AG04450 (cell line): ENCODE results near the gene TAS2R9. TPM values are rescaled to one million over a fixed set of nuclear protein-coding genes. Genes with fewer than 3 reads are reported as not detected.

ENCODE experiments used
- CTCF ChIA-PET: fragments of 300-600, 350-600 bp; formaldehyde crosslinking; extraction: SDS; loops from one replicate; lab custom pipeline; 2022; ENCODE audit warnings: antibody characterized with exemption, inconsistent platforms; lab: Charles Lee
- POLR2A ChIA-PET: fragments of 350-600 bp; formaldehyde crosslinking; extraction: SDS; loops from one replicate; lab custom pipeline; 2021; ENCODE audit warnings: antibody characterized with exemption, inconsistent platforms; lab: Yijun Ruan, JAX
- DNase-seq: peaks from one replicate; pipeline ENCODE4 v3.0.0-alpha.2; 2011; ENCODE audit warnings: low read depth, low spot score
- H3K27ac ChIP-seq: one replicate; pipeline ENCODE4 v1.5.1; 2012; ENCODE audit warnings: low read depth, low read length, control low read depth
- H3K27me3 ChIP-seq: one replicate; pipeline ENCODE4 v1.6.0; 2012; ENCODE audit warnings: low read length; ENCODE audit not compliant: control insufficient read depth, insufficient read depth
- H3K4me3 ChIP-seq: 2 replicates; pipeline ENCODE4 v1.5.1; 2011; ENCODE audit warnings: mild to moderate bottlenecking, low read depth, low read length, control low read depth
- H3K9me3 ChIP-seq: 2 replicates; pipeline ENCODE4 v1.5.1; 2012; ENCODE audit warnings: low read length; ENCODE audit not compliant: control insufficient read depth, insufficient read depth
- polyA plus RNA-seq: library from polyadenylated mRNA; depleted of rRNA; stranded (reverse); fragments of >200 nt; gene quantifications from 2 replicates; pipeline ENCODE4 v1.2.3, GENCODE V29; 2011; rRNA removed
- small RNA-seq: library from RNA; depleted of rRNA; stranded (forward); fragments of <200 nt; gene quantifications from one replicate; pipeline ENCODE3, GENCODE V24; 2012; ENCODE audit warnings: low read depth; ENCODE audit not compliant: insufficient read length
- TF ChIP-seq, protein P1 (sequence below): IDR thresholded peaks from 2 replicates; pipeline ENCODE4 v1.5.1; 2011; ENCODE audit warnings: low read depth, low read length, control low read depth, inconsistent platforms

TAS2R9 gene
- polyA plus RNA-seq, 1 experiment, result not detected

GRCh38 chr12:10771132-10771733, 38.7 kb downstream of the TAS2R9 start:
- CTCF ChIA-PET, result interaction anchor here (0.6 to 10.5 kb wide), 22 partner anchors 8 to 1020 kb away, joined by 3 to 200 read pairs (median 4); partner anchors contain the start of gene SMIM10L1
- Histone ChIP-seq H3K9me3 (no peaks in the 10 kb centered on the region), H3K27me3 (peaks cover 6% of the 10 kb centered on the region), H3K4me3 (no peak overlapping the region), H3K27ac (no peak overlapping the region)
- POLR2A ChIA-PET, result no interaction called here
- TF ChIP-seq, protein P1, sequence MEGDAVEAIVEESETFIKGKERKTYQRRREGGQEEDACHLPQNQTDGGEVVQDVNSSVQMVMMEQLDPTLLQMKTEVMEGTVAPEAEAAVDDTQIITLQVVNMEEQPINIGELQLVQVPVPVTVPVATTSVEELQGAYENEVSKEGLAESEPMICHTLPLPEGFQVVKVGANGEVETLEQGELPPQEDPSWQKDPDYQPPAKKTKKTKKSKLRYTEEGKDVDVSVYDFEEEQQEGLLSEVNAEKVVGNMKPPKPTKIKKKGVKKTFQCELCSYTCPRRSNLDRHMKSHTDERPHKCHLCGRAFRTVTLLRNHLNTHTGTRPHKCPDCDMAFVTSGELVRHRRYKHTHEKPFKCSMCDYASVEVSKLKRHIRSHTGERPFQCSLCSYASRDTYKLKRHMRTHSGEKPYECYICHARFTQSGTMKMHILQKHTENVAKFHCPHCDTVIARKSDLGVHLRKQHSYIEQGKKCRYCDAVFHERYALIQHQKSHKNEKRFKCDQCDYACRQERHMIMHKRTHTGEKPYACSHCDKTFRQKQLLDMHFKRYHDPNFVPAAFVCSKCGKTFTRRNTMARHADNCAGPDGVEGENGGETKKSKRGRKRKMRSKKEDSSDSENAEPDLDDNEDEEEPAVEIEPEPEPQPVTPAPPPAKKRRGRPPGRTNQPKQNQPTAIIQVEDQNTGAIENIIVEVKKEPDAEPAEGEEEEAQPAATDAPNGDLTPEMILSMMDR, result peak; percentile 65
- DNase-seq, result peak; percentile 18

DNA sequence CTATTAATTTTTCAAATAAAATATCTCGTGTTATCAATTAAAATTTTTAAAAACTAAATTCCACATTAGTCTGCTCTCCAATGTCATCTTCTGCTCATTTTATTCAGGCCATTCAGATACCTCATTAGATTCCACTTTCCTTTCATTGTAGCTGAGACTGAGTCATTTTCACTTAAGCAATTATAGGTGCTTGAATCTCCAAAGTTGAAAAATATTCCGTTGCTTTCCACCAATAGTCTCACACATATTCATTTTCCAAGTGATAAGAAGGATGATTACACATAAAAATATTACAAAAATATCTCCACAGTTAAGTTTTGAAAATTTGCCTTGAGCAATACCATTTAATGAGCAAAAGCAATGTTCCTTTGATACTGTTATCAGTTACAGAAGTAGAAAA, 50.3 kb downstream of the TAS2R9 start:
- peaks cover 4% of the 10 kb centered on the region for H3K27me3 ChIP-seq
- H3K9me3 ChIP-seq, result peaks cover 8% of the 10 kb centered on the region; the same call in 1 of the 2 replicates
- TF ChIP-seq, protein P1, result no peak
- no peak overlapping the region for H3K27ac ChIP-seq
- H3K4me3 ChIP-seq, result no peak overlapping the region
- no peak for DNase-seq
- ChIA-PET POLR2A (no interaction called here), CTCF (interaction anchor here (0.6 to 2.2 kb wide), 5 partner anchors 10 to 727 kb away, joined by 4 to 16 read pairs (median 8); no protein-coding TSS in a partner anchor)

Small RNAs within 50 kb of the gene (small RNA-seq; reads per million reads assigned to genes)
- not detected for gene PRR4

Other genes starting within 250 kb of the TAS2R9 start
- 22.5 and 42.9 TPM in 2 replicates for gene MAGOHB, start 196.6 kb downstream of the TAS2R9 start, polyA plus RNA-seq
- 0.02 and 0.14 TPM in 2 replicates for gene STYK1, start 136.1 kb downstream of the TAS2R9 start, polyA plus RNA-seq
- gene YBX3, start 86.8 kb downstream of the TAS2R9 start, polyA plus RNA-seq, result 95.6 and 99.2 TPM in 2 replicates
- not detected in 2 replicates for gene TAS2R7, start 7.5 kb downstream of the TAS2R9 start, polyA plus RNA-seq
- gene TAS2R8, start 2.9 kb downstream of the TAS2R9 start, polyA plus RNA-seq, result 0.06 TPM in 1 of 2 replicates, not detected in the other
- 0.24 and 0.71 TPM in 2 replicates for gene TAS2R10, start 16.2 kb upstream of the TAS2R9 start, polyA plus RNA-seq
- gene PRR4, start 39.3 kb upstream of the TAS2R9 start, polyA plus RNA-seq, result 3.2 and 4.3 TPM in 2 replicates
- gene PRH1, start 74.1 kb upstream of the TAS2R9 start, polyA plus RNA-seq, result 3.1 and 4.2 TPM in 2 replicates
- 0.10 and 0.16 TPM in 2 replicates for gene TAS2R13, start 99.4 kb upstream of the TAS2R9 start, polyA plus RNA-seq
- gene PRH2, start 119.1 kb upstream of the TAS2R9 start, polyA plus RNA-seq, result 0.16 TPM in 1 of 2 replicates, not detected in the other
- gene TAS2R14, start 129.1 kb upstream of the TAS2R9 start, polyA plus RNA-seq, result 2.1 and 3.2 TPM in 2 replicates
- 0.21 and 0.24 TPM in 2 replicates for gene TAS2R50, start 176.7 kb upstream of the TAS2R9 start, polyA plus RNA-seq
- gene TAS2R20, start 188.1 kb upstream of the TAS2R9 start, polyA plus RNA-seq, result 0.62 and 0.67 TPM in 2 replicates
- 0.46 and 0.48 TPM in 2 replicates for gene TAS2R19, start 212.5 kb upstream of the TAS2R9 start, polyA plus RNA-seq
- gene TAS2R31, start 221.2 kb upstream of the TAS2R9 start, polyA plus RNA-seq, result 0.51 and 0.60 TPM in 2 replicates